H9 (cell line): ENCODE results near the gene FHL2. TPM values are rescaled to one million over a fixed set of nuclear protein-coding genes. Genes with fewer than 3 reads are reported as not detected.

Source experiments
- DNase-seq: peaks from one replicate; pipeline ENCODE4 v3.0.0-alpha.2; 2017
- H2AFZ ChIP-seq: one replicate; pipeline ENCODE4 v1.6.1; 2013; ENCODE audit warnings: mild to moderate bottlenecking, low read length, control low read depth, moderate library complexity
- H2AK5ac ChIP-seq: 2 replicates; pipeline ENCODE4 v1.6.1; 2013; ENCODE audit warnings: low read length, control low read depth, mixed read lengths; ENCODE audit not compliant: insufficient read length
- H2BK120ac ChIP-seq: one replicate; pipeline ENCODE4 v1.6.1; 2013; ENCODE audit warnings: low read depth, mild to moderate bottlenecking, low read length, control low read depth, inconsistent platforms; ENCODE audit not compliant: poor library complexity, severe bottlenecking
- H2BK12ac ChIP-seq: 2 replicates; pipeline ENCODE4 v1.6.1; 2013; ENCODE audit warnings: low read length, control low read depth, mixed read lengths, low read depth; ENCODE audit not compliant: insufficient read length
- H2BK15ac ChIP-seq: 2 replicates; pipeline ENCODE4 v1.6.1; 2013; ENCODE audit warnings: low read depth, low read length, control low read depth
- H2BK20ac ChIP-seq: one replicate; pipeline ENCODE4 v1.6.1; 2013; ENCODE audit warnings: low read depth, mild to moderate bottlenecking, low read length, control low read depth, inconsistent platforms; ENCODE audit not compliant: poor library complexity, severe bottlenecking
- H2BK5ac ChIP-seq: 2 replicates; pipeline ENCODE4 v1.6.1; 2013; ENCODE audit warnings: low read length, control low read depth, mixed read lengths; ENCODE audit not compliant: insufficient read length
- H3K14ac ChIP-seq: 2 replicates; pipeline ENCODE4 v1.6.1; 2013; ENCODE audit warnings: low read length, control low read depth; ENCODE audit not compliant: insufficient read depth
- H3K18ac ChIP-seq: 2 replicates; pipeline ENCODE4 v1.6.1; 2013; ENCODE audit warnings: low read depth, mild to moderate bottlenecking, mixed read lengths, low read length, control low read depth; ENCODE audit not compliant: insufficient read length
- H3K23ac ChIP-seq: 2 replicates; pipeline ENCODE4 v1.6.1; 2013; ENCODE audit warnings: low read length, control low read depth, mixed read lengths, low read depth; ENCODE audit not compliant: insufficient read length
- H3K23me2 ChIP-seq: 2 replicates; pipeline ENCODE4 v1.6.1; 2013; ENCODE audit warnings: low read depth, mild to moderate bottlenecking, mixed read lengths, low read length, control low read depth; ENCODE audit not compliant: insufficient read length, poor library complexity, severe bottlenecking
- H3K27ac ChIP-seq: 2 replicates; pipeline ENCODE4 v1.5.1; 2013; ENCODE audit warnings: low read length, control low read depth, mixed read lengths, low read depth; ENCODE audit not compliant: insufficient read length
- H3K27me3 ChIP-seq: 2 replicates; pipeline ENCODE4 v1.6.1; 2013; ENCODE audit warnings: low read length, control low read depth, inconsistent platforms; ENCODE audit not compliant: insufficient read depth
- H3K4ac ChIP-seq: 2 replicates; pipeline ENCODE4 v1.6.1; 2013; ENCODE audit warnings: low read depth, mild to moderate bottlenecking, control low read depth, inconsistent platforms, low read length, moderate library complexity
- H3K4me1 ChIP-seq: 2 replicates; pipeline ENCODE4 v1.6.1; 2013; ENCODE audit warnings: low read length, control low read depth, inconsistent platforms; ENCODE audit not compliant: insufficient read depth
- H3K4me2 ChIP-seq: 2 replicates; pipeline ENCODE4 v1.6.1; 2013; ENCODE audit warnings: low read length, control low read depth, mixed read lengths; ENCODE audit not compliant: insufficient read length, insufficient read depth
- H3K56ac ChIP-seq: 2 replicates; pipeline ENCODE4 v1.6.1; 2013; ENCODE audit warnings: low read depth, mild to moderate bottlenecking, mixed read lengths, low read length, control low read depth; ENCODE audit not compliant: insufficient read length
- H3K79me1 ChIP-seq: 2 replicates; pipeline ENCODE4 v1.6.1; 2013; ENCODE audit warnings: low read depth, mild to moderate bottlenecking, moderate library complexity, low read length, control low read depth, inconsistent platforms; ENCODE audit not compliant: insufficient read depth, poor library complexity, severe bottlenecking
- H3K79me2 ChIP-seq: 2 replicates; pipeline ENCODE4 v1.6.1; 2013; ENCODE audit warnings: low read length, control low read depth, inconsistent platforms; ENCODE audit not compliant: insufficient read depth
- H3K9ac ChIP-seq: 2 replicates; pipeline ENCODE4 v1.6.1; 2013; ENCODE audit warnings: low read length, control low read depth, mixed read lengths; ENCODE audit not compliant: insufficient read length; ENCODE audit errors: extremely low read depth
- H3K9me3 ChIP-seq: one replicate; pipeline ENCODE4 v1.6.1; 2013; ENCODE audit warnings: low read depth, low read length, inconsistent platforms; ENCODE audit not compliant: control insufficient read depth
- H3T11ph ChIP-seq: one replicate; pipeline ENCODE4 v1.6.1; 2013; ENCODE audit warnings: mild to moderate bottlenecking, low read length, control low read depth, inconsistent platforms
- H4K20me1 ChIP-seq: one replicate; pipeline ENCODE4 v1.6.1; 2013; ENCODE audit not compliant: control insufficient read depth, insufficient read length, insufficient read depth
- H4K5ac ChIP-seq: 2 replicates; pipeline ENCODE4 v1.6.1; 2013; ENCODE audit warnings: low read depth, mild to moderate bottlenecking, mixed read lengths, low read length, control low read depth; ENCODE audit not compliant: insufficient read length
- H4K8ac ChIP-seq: replicated peaks from 2 replicates; pipeline ENCODE4 v1.6.1; 2013; ENCODE audit warnings: low read length, control low read depth, mixed read lengths, low read depth; ENCODE audit not compliant: insufficient read length
- H4K91ac ChIP-seq: 2 replicates; pipeline ENCODE4 v1.6.1; 2013; ENCODE audit warnings: low read depth, mild to moderate bottlenecking, moderate library complexity, mixed read lengths, low read length, control low read depth; ENCODE audit not compliant: insufficient read length
- H3K27ac Mint-ChIP-seq, 3 experiments: 2 replicates in 2 of 3; 3 replicates in 1 of 3; pipeline ENCODE4 v1.8.0; 2020 to 2021; ENCODE audit warnings: mixed read lengths in 3 of 3, mild to moderate bottlenecking in 1 of 3, moderate library complexity in 1 of 3
- H3K27me3 Mint-ChIP-seq: 2 replicates; pipeline ENCODE4 v1.8.0; 2021; ENCODE audit warnings: low read depth, mild to moderate bottlenecking, moderate library complexity, mixed read lengths
- H3K36me3 Mint-ChIP-seq, 3 experiments: 2 replicates in 2 of 3; 3 replicates in 1 of 3; pipeline ENCODE4 v1.8.0; 2020 to 2021; ENCODE audit warnings: low read depth in 3 of 3, mixed read lengths in 3 of 3; ENCODE audit not compliant: insufficient read depth in 1 of 3
- H3K4me1 Mint-ChIP-seq, 2 experiments: 2 replicates each; pipeline ENCODE4 v1.8.0; 2020; ENCODE audit warnings: mixed read lengths in 2 of 2
- H3K4me3 Mint-ChIP-seq, 2 experiments: 2 replicates in 1 of 2; 3 replicates in 1 of 2; pipeline ENCODE4 v1.8.0; 2020 to 2021; ENCODE audit warnings: mild to moderate bottlenecking in 2 of 2, mixed read lengths in 2 of 2, moderate library complexity in 1 of 2
- H3K9me3 Mint-ChIP-seq, 2 experiments: 2 replicates in 1 of 2; 3 replicates in 1 of 2; pipeline ENCODE4 v1.8.0; 2020; ENCODE audit warnings: mild to moderate bottlenecking in 2 of 2, mixed read lengths in 2 of 2, moderate library complexity in 1 of 2
- CTCF ChIP-seq: fragments of 200-600 bp; sonication (generic); conservative IDR thresholded peaks from 3 replicates; pipeline ENCODE4 v1.8.0; 2021; ENCODE audit warnings: antibody characterized with exemption, mild to moderate bottlenecking
- WGBS: extraction: QIAGEN DNeasy Blood & Tissue Kit; methylation state at CpG from one replicate; pipeline ENCODE4 v1.1.7; 2013; ENCODE audit warnings: missing lambda C conversion rate, low lambda C conversion rate, mixed read lengths; ENCODE audit not compliant: insufficient read length; ENCODE audit errors: extremely low coverage; 5-methylcytosine and 5-hydroxymethylcytosine counted together
- total RNA-seq: library from RNA; stranded (reverse); gene quantifications from 2 replicates; pipeline ENCODE4 v1.2.1, GENCODE V29; 2021

The FHL2 gene
- total RNA-seq, 1 experiment from 2014 or later: 34.9 TPM

DNA sequence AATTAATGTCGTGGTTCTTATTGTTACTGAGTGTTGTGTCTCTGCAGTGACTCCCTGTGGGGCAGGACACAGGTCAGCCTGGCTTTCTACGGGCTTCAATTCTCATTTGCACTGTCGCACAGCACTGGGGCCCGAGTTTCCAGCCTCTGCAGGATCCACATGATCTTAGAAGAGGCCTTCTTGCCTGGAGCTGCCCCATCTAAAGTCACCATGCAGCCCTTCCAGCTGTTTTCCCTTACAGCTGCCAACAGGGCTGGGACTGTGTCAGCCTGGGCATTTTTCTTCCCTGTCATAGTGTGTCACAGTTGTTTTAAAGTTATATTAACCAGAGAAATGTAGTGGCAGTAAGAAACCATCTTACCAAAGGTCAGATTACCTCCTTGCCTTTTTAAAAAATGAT is 27.0 kb downstream of the FHL2 start:
- Histone ChIP-seq H3K79me1 (no peaks in the 10 kb centered on the region), H3K9me3 (no peaks in the 10 kb centered on the region), H3K27me3 (no peaks in the 10 kb centered on the region), H2BK15ac (no peak overlapping the region), H2BK5ac (no peak overlapping the region), H2BK120ac (no peak overlapping the region), H3K18ac (no peak overlapping the region), H2BK20ac (no peak overlapping the region), H3K56ac (no peak overlapping the region), H4K5ac (no peak overlapping the region), H2AK5ac (no peak overlapping the region), H4K20me1 (no peaks in the 10 kb centered on the region), H3K4me1 (no peaks in the 10 kb centered on the region), H3K27ac (no peak overlapping the region), H3K4ac (no peak overlapping the region), H3K9ac (no peak overlapping the region), H3T11ph (no peak overlapping the region), H4K91ac (no peak overlapping the region), H4K8ac (no peak overlapping the region), H3K23ac (no peak overlapping the region), H3K14ac (no peak overlapping the region), H3K4me2 (no peak overlapping the region), H3K79me2 (no peaks in the 10 kb centered on the region), H2AFZ (no peak overlapping the region), H2BK12ac (no peak overlapping the region), H3K23me2 (no peaks in the 10 kb centered on the region)
- Mint-ChIP-seq H3K36me3 (peaks cover 4 to 46% (median 29%) of the 10 kb centered on the region in 3 experiments; a peak in 5 of 7 replicates), H3K4me1 (peaks cover 2 to 7% of the 10 kb centered on the region in 2 experiments), H3K27me3 (no peaks in the 10 kb centered on the region), H3K27ac (no peak overlapping the region), H3K9me3 (no peaks in the 10 kb centered on the region), H3K4me3 (no peak overlapping the region)
- TF ChIP-seq CTCF: no peak
- no peak for DNase-seq
- WGBS: no CpG with 5 or more reads among the region's 4 CpGs
